IMR-90 (cell line): ENCODE results near the gene ST6GALNAC4. TPM values are rescaled to one million over a fixed set of nuclear protein-coding genes. Genes with fewer than 3 reads are reported as not detected.
A peak's percentile ranks its signal among the peaks of the same experiment; 100 is the strongest.

ENCODE experiments used
- ATAC-seq: fragments of 200-7000 bp; cut with Tn5 transposase; 2 replicates; pipeline ENCODE4 v1.9.1; 2020; ENCODE audit warnings: low read depth, mild to moderate bottlenecking, moderate library complexity
- BruUV-seq: library from RNA; stranded (reverse); fragments of 400-500 nt; replicated peaks from 2 replicates; lab custom pipeline; 2021; lab: Mats Ljungman, UMichigan
- CTCF ChIA-PET: fragments of 300-600 bp; formaldehyde crosslinking; extraction: SDS; loops from one replicate; lab custom pipeline; 2021; ENCODE audit warnings: antibody characterized with exemption; lab: Yijun Ruan, JAX
- POLR2A ChIA-PET: fragments of 300-600 bp; sonication (Branson Sonifier 250); formaldehyde crosslinking; loops from one replicate; lab custom pipeline; 2022; ENCODE audit warnings: antibody characterized with exemption; ENCODE audit not compliant: unreplicated experiment; lab: Charles Lee
- DNase-seq: peaks from one replicate; pipeline ENCODE4 v3.0.0; 2013
- H2AFZ ChIP-seq: replicated peaks from 2 replicates; pipeline ENCODE3; 2013; ENCODE audit warnings: low read length, mild to moderate bottlenecking; ENCODE audit not compliant: poor library complexity
- H2AK5ac ChIP-seq: 2 replicates; pipeline ENCODE4 v1.6.1; 2013; ENCODE audit warnings: low read depth, low read length, inconsistent platforms
- H2AK9ac ChIP-seq: replicated peaks from 2 replicates; pipeline ENCODE3; 2013; ENCODE audit warnings: mild to moderate bottlenecking, low read depth, low read length, moderate library complexity; ENCODE audit not compliant: poor library complexity
- H2BK120ac ChIP-seq: 2 replicates; pipeline ENCODE4 v1.6.1; 2013; ENCODE audit warnings: low read depth, low read length, inconsistent platforms
- H2BK15ac ChIP-seq: 3 replicates; pipeline ENCODE4 v1.6.1; 2013; ENCODE audit warnings: low read depth, low read length, inconsistent platforms
- H2BK20ac ChIP-seq: 2 replicates; pipeline ENCODE4 v1.6.1; 2013; ENCODE audit warnings: low read depth, mild to moderate bottlenecking, inconsistent platforms, low read length, moderate library complexity
- H2BK5ac ChIP-seq: 2 replicates; pipeline ENCODE4 v1.6.1; 2013; ENCODE audit warnings: mild to moderate bottlenecking, low read depth, low read length, inconsistent platforms; ENCODE audit not compliant: poor library complexity, severe bottlenecking
- H3K14ac ChIP-seq: replicated peaks from 2 replicates; pipeline ENCODE4 v1.6.1; 2013; ENCODE audit warnings: low read depth, low read length, inconsistent platforms
- H3K18ac ChIP-seq: 2 replicates; pipeline ENCODE4 v1.6.1; 2013; ENCODE audit warnings: low read depth, low read length, control low read depth
- H3K23ac ChIP-seq: 2 replicates; pipeline ENCODE4 v1.6.1; 2013; ENCODE audit warnings: low read depth, low read length, inconsistent platforms
- H3K27ac ChIP-seq: 2 replicates; pipeline ENCODE4 v1.5.1; 2013; ENCODE audit warnings: mild to moderate bottlenecking, control low read depth, low read length; ENCODE audit not compliant: insufficient read depth
- H3K27me3 ChIP-seq: 2 replicates; pipeline ENCODE4 v1.6.1; 2013; ENCODE audit warnings: low read length; ENCODE audit not compliant: control insufficient read depth, insufficient read depth
- H3K36me3 ChIP-seq: 2 replicates; pipeline ENCODE4 v1.6.1; 2013; ENCODE audit warnings: low read length, mixed read lengths; ENCODE audit not compliant: control insufficient read depth, insufficient read depth
- H3K4ac ChIP-seq: 2 replicates; pipeline ENCODE4 v1.6.1; 2013; ENCODE audit warnings: low read depth, low read length, inconsistent platforms
- H3K4me1 ChIP-seq: 2 replicates; pipeline ENCODE4 v1.6.1; 2013; ENCODE audit warnings: low read length, mixed read lengths; ENCODE audit not compliant: control insufficient read depth, insufficient read depth
- H3K4me2 ChIP-seq: 2 replicates; pipeline ENCODE4 v1.6.1; 2013; ENCODE audit warnings: low read depth, mild to moderate bottlenecking, control low read depth, low read length, moderate library complexity
- H3K4me3 ChIP-seq: 2 replicates; pipeline ENCODE4 v1.5.1; 2013; ENCODE audit warnings: low read depth, mild to moderate bottlenecking, control low read depth, low read length, moderate library complexity; ENCODE audit not compliant: insufficient read depth
- H3K56ac ChIP-seq: 2 replicates; pipeline ENCODE4 v1.6.1; 2013; ENCODE audit warnings: low read length, inconsistent platforms; ENCODE audit not compliant: insufficient read depth; ENCODE audit errors: extremely low read depth
- H3K79me1 ChIP-seq, 2 experiments: 2 replicates each; pipeline ENCODE4 v1.6.1; 2013; ENCODE audit warnings: low read length in 2 of 2, inconsistent platforms in 1 of 2, low read depth in 1 of 2
- H3K9ac ChIP-seq: 2 replicates; pipeline ENCODE4 v1.6.1; 2013; ENCODE audit warnings: low read depth, low read length, control low read depth
- H3K9me1 ChIP-seq: 2 replicates; pipeline ENCODE4 v1.6.1; 2013; ENCODE audit warnings: low read length, inconsistent platforms; ENCODE audit not compliant: insufficient read depth
- H3K9me3 ChIP-seq: 2 replicates; pipeline ENCODE4 v1.6.1; 2013; ENCODE audit warnings: low read length; ENCODE audit not compliant: control insufficient read depth, insufficient read depth
- H4K20me1 ChIP-seq: 2 replicates; pipeline ENCODE4 v1.6.1; 2013; ENCODE audit warnings: low read length, inconsistent platforms; ENCODE audit not compliant: insufficient read depth
- H4K5ac ChIP-seq: 2 replicates; pipeline ENCODE4 v1.6.1; 2013; ENCODE audit warnings: mild to moderate bottlenecking, low read depth, low read length, control low read depth
- H4K8ac ChIP-seq, 2 experiments: 2 replicates each; pipeline ENCODE4 v1.6.1; 2013; ENCODE audit warnings: low read depth in 2 of 2, low read length in 2 of 2, control low read depth in 1 of 2, inconsistent platforms in 1 of 2
- H4K91ac ChIP-seq: 2 replicates; pipeline ENCODE4 v1.6.1; 2013; ENCODE audit warnings: low read depth, low read length, inconsistent platforms; ENCODE audit not compliant: insufficient read depth
- BHLHE40 ChIP-seq: fragments of 150-350 bp; IDR thresholded peaks from 2 replicates; pipeline ENCODE4 v1.6.1; 2016; ENCODE audit warnings: mild to moderate bottlenecking, low read depth, low read length
- CEBPB ChIP-seq: IDR thresholded peaks from 2 replicates; pipeline ENCODE4 v1.6.1; 2012; ENCODE audit warnings: low read depth, low read length, improper control_type of control experiment
- CHD1 ChIP-seq: IDR thresholded peaks from 2 replicates; pipeline ENCODE4 v1.6.1; 2012; ENCODE audit warnings: low read depth, low read length, improper control_type of control experiment
- FOS ChIP-seq: fragments of 150-350 bp; IDR thresholded peaks from 2 replicates; pipeline ENCODE4 v1.6.1; 2016; ENCODE audit warnings: low read depth, low read length
- MAFK ChIP-seq: IDR thresholded peaks from 2 replicates; pipeline ENCODE4 v1.6.1; 2012; ENCODE audit warnings: low read depth, low read length, improper control_type of control experiment
- MXI1 ChIP-seq: IDR thresholded peaks from 2 replicates; pipeline ENCODE4 v1.6.1; 2012; ENCODE audit warnings: low read depth, mild to moderate bottlenecking, low read length, moderate library complexity, borderline replicate concordance
- NFE2L2 ChIP-seq: fragments of 150-350 bp; IDR thresholded peaks from 2 replicates; pipeline ENCODE4 v1.6.1; 2016; ENCODE audit warnings: low read depth, mild to moderate bottlenecking, low read length
- POLR2A ChIP-seq: IDR thresholded peaks from 2 replicates; pipeline ENCODE4 v1.6.1; 2012; ENCODE audit warnings: mild to moderate bottlenecking, low read depth, low read length
- RCOR1 ChIP-seq: IDR thresholded peaks from 2 replicates; pipeline ENCODE4 v1.6.1; 2012; ENCODE audit warnings: mild to moderate bottlenecking, low read length, improper control_type of control experiment; ENCODE audit not compliant: insufficient replicate concordance
- RFX5 ChIP-seq: IDR thresholded peaks from 2 replicates; pipeline ENCODE4 v1.8.0; 2012; ENCODE audit warnings: low read depth, mild to moderate bottlenecking, low read length, moderate library complexity
- SMC3 ChIP-seq: fragments of 150-350 bp; IDR thresholded peaks from 2 replicates; pipeline ENCODE4 v1.6.1; 2016; ENCODE audit warnings: low read depth, mild to moderate bottlenecking, antibody characterized with exemption, low read length, moderate library complexity
- WGBS, 2 experiments: methylation state at CpG; one replicate each; pipeline versions ENCODE4 v1.1.5 to v1.1.7; 2013; ENCODE audit warnings: missing lambda C conversion rate in 2 of 2; ENCODE audit not compliant: insufficient read length in 1 of 2; ENCODE audit errors: extremely low coverage in 2 of 2; 5-methylcytosine and 5-hydroxymethylcytosine counted together
- dilution Hi-C: fragments of 300-500 bp; cut with HindIII; formaldehyde crosslinking; loops from one replicate; pipeline ENCODE4 v1.14.3; 2018; ENCODE audit warnings: low sequenced_read_pairs; ENCODE audit not compliant: unreplicated experiment
- in situ Hi-C: fragments of 300-500 bp; cut with MboI; formaldehyde crosslinking; loops from 3 replicates; pipeline ENCODE4 v1.14.3; 2019; ENCODE audit warnings: low sequenced_read_pairs, inconsistent platforms, mixed read lengths
- intact Hi-C: fragments of 100-400 bp; cut with micrococcal nuclease; formaldehyde crosslinking; loops from 2 replicates; pipeline ENCODE4 v1.10.0; 2022
- polyA plus RNA-seq, 3 experiments: library from polyadenylated mRNA; depleted of rRNA; stranded (reverse); fragments of >200 nt; gene quantifications; 2 replicates each; pipeline ENCODE4 v1.2.3, GENCODE V29; 2012; ENCODE audit warnings: low replicate concordance in 1 of 3
- total RNA-seq: library from RNA; depleted of rRNA; stranded (reverse); fragments of >200 nt; gene quantifications from 2 replicates; pipeline ENCODE4 v1.2.3, GENCODE V29; 2012
- TF ChIP-seq, protein P1 (sequence below): fragments of 150-350 bp; IDR thresholded peaks from 2 replicates; pipeline ENCODE4 v1.6.1; 2016; ENCODE audit warnings: low read depth, mild to moderate bottlenecking, low read length, moderate library complexity, borderline replicate concordance

The ST6GALNAC4 gene
- total and polyA plus RNA-seq, 2 of the 4 experiments (the other 2 are of a cell fraction), result 12.5 to 32.9 TPM

- no peaks in the 10 kb centered on the region for H3K27me3 ChIP-seq
- dilution Hi-C loops, result no loop called here
- H2AK9ac ChIP-seq, result no peak overlapping the region
- H4K8ac ChIP-seq, result peak overlapping the region; percentile 0 to 6; a peak in 2 of 4 replicates
- H3K9ac ChIP-seq, result no peak overlapping the region
- H2BK15ac ChIP-seq, result no peak overlapping the region
- H3K14ac ChIP-seq, result no peak overlapping the region
- peak overlapping the region; percentile 16 for H2AFZ ChIP-seq
- TF ChIP-seq NFE2L2 (no peak), RCOR1 (no peak), BHLHE40 (no peak), FOS (no peak), SMC3 (no peak), MXI1 (no peak), MAFK (no peak), RFX5 (no peak), CHD1 (no peak), CEBPB (no peak), POLR2A (no peak)
- TF ChIP-seq, protein P1, sequence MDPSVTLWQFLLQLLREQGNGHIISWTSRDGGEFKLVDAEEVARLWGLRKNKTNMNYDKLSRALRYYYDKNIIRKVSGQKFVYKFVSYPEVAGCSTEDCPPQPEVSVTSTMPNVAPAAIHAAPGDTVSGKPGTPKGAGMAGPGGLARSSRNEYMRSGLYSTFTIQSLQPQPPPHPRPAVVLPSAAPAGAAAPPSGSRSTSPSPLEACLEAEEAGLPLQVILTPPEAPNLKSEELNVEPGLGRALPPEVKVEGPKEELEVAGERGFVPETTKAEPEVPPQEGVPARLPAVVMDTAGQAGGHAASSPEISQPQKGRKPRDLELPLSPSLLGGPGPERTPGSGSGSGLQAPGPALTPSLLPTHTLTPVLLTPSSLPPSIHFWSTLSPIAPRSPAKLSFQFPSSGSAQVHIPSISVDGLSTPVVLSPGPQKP, result no peak
- peaks cover 12% of the 10 kb centered on the region for H3K9me1 ChIP-seq
- in situ Hi-C loops, result no loop called here
- no peaks in the 10 kb centered on the region for H4K20me1 ChIP-seq
- H3K4me3 ChIP-seq, result no peak overlapping the region
- WGBS, 2 experiments, result 69% methylated on average over 2 of the region's 17 CpGs; no CpG with 5 or more reads in 1 of the 2 experiments
- CTCF ChIA-PET, result interaction anchor here (1.1 kb wide), 1 partner anchor 34 kb away, joined by 4 read pairs; no protein-coding TSS in a partner anchor
- no peak for ATAC-seq
- peak overlapping the region; percentile 42; the same call in 1 of the 2 replicates for H3K18ac ChIP-seq
- no peak overlapping the region for H3K27ac ChIP-seq
- H2BK120ac ChIP-seq, result no peak overlapping the region; the same call in 1 of the 2 replicates
- H3K9me3 ChIP-seq, result no peaks in the 10 kb centered on the region
- H3K56ac ChIP-seq, result no peak overlapping the region
- H3K4ac ChIP-seq, result peak overlapping the region; percentile 24; the same call in 1 of the 2 replicates
- intact Hi-C loops, result no loop called here
- DNase-seq, result no peak
- BruUV-seq, result no TSS peak
- H3K4me2 ChIP-seq, result no peak overlapping the region
- H3K23ac ChIP-seq, result no peak overlapping the region
- H2AK5ac ChIP-seq, result peak overlapping the region; percentile 29; the same call in 1 of the 2 replicates
- H3K79me1 ChIP-seq, result peaks cover 6 to 10% of the 10 kb centered on the region in 2 experiments; a peak in 2 of 4 replicates
- H2BK5ac ChIP-seq, result no peak overlapping the region
- H4K5ac ChIP-seq, result peak overlapping the region; percentile 64
- POLR2A ChIA-PET, result no interaction called here
- H4K91ac ChIP-seq, result peak overlapping the region; percentile 13; the same call in 1 of the 2 replicates
- peaks cover 5% of the 10 kb centered on the region for H3K36me3 ChIP-seq
- H3K4me1 ChIP-seq, result peaks cover 23% of the 10 kb centered on the region
- H2BK20ac ChIP-seq, result no peak overlapping the region
Observed at GRCh38 chr9:127903557-127904475, 13.0 kb downstream of the ST6GALNAC4 start.
